Naive thymus-derived CD8-positive, alpha-beta T cell (primary cell): ENCODE results near the gene LRRC19. TPM values are rescaled to one million over a fixed set of nuclear protein-coding genes. Genes with fewer than 3 reads are reported as not detected.

ENCODE experiments used
- ATAC-seq, 2 donors: fragments of 150-1000 bp; cut with Tn5 transposase in 1 of 2; sonication (Bioruptor Pico), chemical (Tn5 transposase) in 1 of 2; 1 replicate in 1 of 2; 2 replicates in 1 of 2; pipeline ENCODE4 v1.10.0; 2021; ENCODE audit warnings: mild to moderate bottlenecking in 2 of 2, moderate library complexity in 2 of 2
- POLR2A ChIA-PET: fragments of 350-600 bp; sonication (Branson Sonifier 250); formaldehyde crosslinking; loops from one replicate; lab custom pipeline; 2021; ENCODE audit warnings: antibody characterized with exemption; lab: Charles Lee
- DNase-seq, 10 donors: peaks; one replicate each; pipeline versions ENCODE4 v3.0.0 to v3.0.0-alpha.2; 2020 to 2022
- H3K27ac Mint-ChIP-seq, 10 donors: one replicate each; pipeline ENCODE4 v1.8.0; 2020 to 2022; ENCODE audit warnings: mild to moderate bottlenecking in 10 of 10, mixed read lengths in 10 of 10, moderate library complexity in 4 of 10, inconsistent platforms in 1 of 10
- H3K27me3 Mint-ChIP-seq, 5 donors: one replicate each; pipeline ENCODE4 v1.8.0; 2021 to 2022; ENCODE audit warnings: mixed read lengths in 5 of 5
- H3K36me3 Mint-ChIP-seq, 3 donors: one replicate each; pipeline ENCODE4 v1.8.0; 2020 to 2022; ENCODE audit warnings: mixed read lengths in 3 of 3, mild to moderate bottlenecking in 2 of 3, inconsistent platforms in 1 of 3
- H3K4me1 Mint-ChIP-seq, 4 donors: one replicate each; pipeline ENCODE4 v1.8.0; 2021 to 2022; ENCODE audit warnings: mixed read lengths in 4 of 4
- H3K4me3 Mint-ChIP-seq, 10 donors: one replicate each; pipeline ENCODE4 v1.8.0; 2020 to 2022; ENCODE audit warnings: mild to moderate bottlenecking in 10 of 10, mixed read lengths in 10 of 10, moderate library complexity in 6 of 10, inconsistent platforms in 1 of 10
- H3K9me3 Mint-ChIP-seq, 9 donors: one replicate each; pipeline ENCODE4 v1.8.0; 2020 to 2022; ENCODE audit warnings: mixed read lengths in 9 of 9, mild to moderate bottlenecking in 3 of 9, inconsistent platforms in 1 of 9, moderate library complexity in 1 of 9
- polyA plus RNA-seq, 3 donors: library from polyadenylated mRNA; unstranded; fragments of 300-500 nt; fragmentation: Illumina TruSeq; gene quantifications; one replicate each; pipeline ENCODE4 v1.2.3, GENCODE V29; 2021
- total RNA-seq, 8 experiments: library from RNA in 2 of 8; stranded (reverse) in 2 of 8; gene quantifications; one replicate each; pipeline ENCODE4 v1.2.3 and lab custom pipeline; 2021 to 2026

The LRRC19 gene
- total and polyA plus RNA-seq, 5 experiments from 2014 or later: 0.06 TPM; not detected in 4

GRCh38 chr9:27003426-27004077, 1.9 kb downstream of the LRRC19 start:
- DNase-seq: no peak
- H3K4me1 Mint-ChIP-seq: peaks cover 0 to 2% (median 0%) of the 10 kb centered on the region in 4 donors
- no peak overlapping the region for H3K27ac Mint-ChIP-seq

GRCh38 chr9:26995810-26996209, 9.7 kb downstream of the LRRC19 start:
- POLR2A ChIA-PET: interaction anchor here (0.6 kb wide), 1 partner anchor 559 kb away, joined by 4 read pairs; no protein-coding TSS in a partner anchor
- Mint-ChIP-seq H3K36me3 (peaks cover 0 to 16% (median 3%) of the 10 kb centered on the region in 3 donors), H3K4me1 (no peaks in the 10 kb centered on the region), H3K9me3 (no peaks in the 10 kb centered on the region), H3K4me3 (no peak overlapping the region), H3K27me3 (no peaks in the 10 kb centered on the region), H3K27ac (no peak overlapping the region)
- no peak for DNase-seq
- no peak for ATAC-seq

More at GRCh38 chr9:27003426-27004077, 1.9 kb downstream of the LRRC19 start:
- Mint-ChIP-seq H3K9me3 (peaks cover 0 to 1% (median 0%) of the 10 kb centered on the region in 9 donors), H3K36me3 (peaks cover 5 to 20% (median 19%) of the 10 kb centered on the region in 3 donors), H3K4me3 (no peak overlapping the region), H3K27me3 (no peaks in the 10 kb centered on the region)
- POLR2A ChIA-PET: no interaction called here
- no peak for ATAC-seq

- ATAC-seq (no peak), DNase-seq (no peak)
- no peak overlapping the region for H3K27ac Mint-ChIP-seq
- H3K4me3 Mint-ChIP-seq: no peak overlapping the region
- peaks cover 0 to 3% (median 0%) of the 10 kb centered on the region in 9 donors for H3K9me3 Mint-ChIP-seq
- POLR2A ChIA-PET: no interaction called here
- H3K4me1 Mint-ChIP-seq: no peaks in the 10 kb centered on the region
- no peaks in the 10 kb centered on the region for H3K27me3 Mint-ChIP-seq
- peaks cover 5 to 58% (median 21%) of the 10 kb centered on the region in 3 donors for H3K36me3 Mint-ChIP-seq
Observed at GRCh38 chr9:26983340-26983739, 22.1 kb downstream of the LRRC19 start.

- no peak for ATAC-seq
- H3K9me3 Mint-ChIP-seq: no peaks in the 10 kb centered on the region
- no peak overlapping the region for H3K4me3 Mint-ChIP-seq
- peaks cover 0 to 3% (median 0%) of the 10 kb centered on the region in 4 donors for H3K4me1 Mint-ChIP-seq
- H3K27ac Mint-ChIP-seq: peak overlapping the region in 1 of 10 donors; percentile 32
- no peak for DNase-seq
- POLR2A ChIA-PET: no interaction called here
- no peaks in the 10 kb centered on the region for H3K27me3 Mint-ChIP-seq
- peaks cover 0 to 44% (median 3%) of the 10 kb centered on the region in 3 donors for H3K36me3 Mint-ChIP-seq
Observed at GRCh38 chr9:26975728-26976707, 29.5 kb downstream of the LRRC19 start.

GRCh38 chr9:26974927-26975326, 30.5 kb downstream of the LRRC19 start:
- ATAC-seq: no peak
- H3K4me3 Mint-ChIP-seq: no peak overlapping the region
- peak overlapping the region in 1 of 10 donors; percentile 22 for H3K27ac Mint-ChIP-seq

GRCh38 chr9:26973989-26974388, 31.5 kb downstream of the LRRC19 start:
- Mint-ChIP-seq H3K4me1 (peaks cover 0 to 6% (median 2%) of the 10 kb centered on the region in 4 donors), H3K4me3 (no peak overlapping the region), H3K27ac (peak overlapping the region in 2 of 10 donors; percentile 22 to 56), H3K27me3 (no peaks in the 10 kb centered on the region), H3K9me3 (peaks cover 0 to 9% (median 5%) of the 10 kb centered on the region in 9 donors), H3K36me3 (peaks cover 10 to 34% (median 10%) of the 10 kb centered on the region in 3 donors)
- POLR2A ChIA-PET: no interaction called here
- no peak for DNase-seq
- no peak for ATAC-seq

More at GRCh38 chr9:26974927-26975326, 30.5 kb downstream of the LRRC19 start:
- H3K27me3 Mint-ChIP-seq: no peaks in the 10 kb centered on the region
- peaks cover 0 to 1% (median under 1%) of the 10 kb centered on the region in 9 donors for H3K9me3 Mint-ChIP-seq
- no peak for DNase-seq
- H3K36me3 Mint-ChIP-seq: peaks cover 5 to 35% (median 5%) of the 10 kb centered on the region in 3 donors
- POLR2A ChIA-PET: no interaction called here
- H3K4me1 Mint-ChIP-seq: peaks cover 0 to 3% (median 0%) of the 10 kb centered on the region in 4 donors

- ATAC-seq (no peak), DNase-seq (no peak)
- Mint-ChIP-seq H3K4me1 (peaks cover 3 to 11% (median 6%) of the 10 kb centered on the region in 4 donors), H3K9me3 (peaks cover 0 to 9% (median 5%) of the 10 kb centered on the region in 9 donors), H3K36me3 (peaks cover 10 to 34% (median 14%) of the 10 kb centered on the region in 3 donors), H3K27me3 (no peaks in the 10 kb centered on the region), H3K4me3 (no peak overlapping the region), H3K27ac (no peak overlapping the region)
- POLR2A ChIA-PET: no interaction called here
Observed at GRCh38 chr9:26971721-26972120, 33.8 kb downstream of the LRRC19 start.

- Mint-ChIP-seq H3K27ac (peak overlapping the region; percentile 95 to 99 (median 98)), H3K27me3 (no peaks in the 10 kb centered on the region)
- POLR2A ChIA-PET: interaction anchor here (1.4 to 2.4 kb wide), 3 partner anchors 9 to 64 kb away, joined by 7 to 31 read pairs (median 13); partner anchors contain the start of genes CAAP1 and PLAA
Observed at GRCh38 chr9:26956860-26957233, 48.6 kb downstream of the LRRC19 start.

GRCh38 chr9:26955921-26956859, 49.3 kb downstream of the LRRC19 start, which contains the start of gene IFT74:
Gene IFT74 (plus strand): TSS chr9:26956412. CDS start chr9:26961968, 5,556 bp downstream.
- H3K4me1 Mint-ChIP-seq: peaks cover 12 to 38% (median 37%) of the 10 kb centered on the region in 4 donors
- POLR2A ChIA-PET: interaction anchor here (1.4 to 2.4 kb wide), 3 partner anchors 9 to 64 kb away, joined by 7 to 31 read pairs (median 13); partner anchors contain the start of genes CAAP1 and PLAA
- DNase-seq (peak; percentile 84 to 98 (median 94)), ATAC-seq (peak; percentile 99 to 100)
- no peaks in the 10 kb centered on the region for H3K27me3 Mint-ChIP-seq
- H3K27ac Mint-ChIP-seq: peak within 1 kb of the TSS; percentile 95 to 99 (median 98)
- no peaks in the 10 kb centered on the region for H3K36me3 Mint-ChIP-seq
- H3K9me3 Mint-ChIP-seq: no peaks in the 10 kb centered on the region
- peak within 1 kb of the TSS; percentile 82 to 97 (median 92) for H3K4me3 Mint-ChIP-seq

More at GRCh38 chr9:26956860-26957233, 48.6 kb downstream of the LRRC19 start:
- Mint-ChIP-seq H3K4me1 (peaks cover 14 to 42% (median 39%) of the 10 kb centered on the region in 4 donors), H3K4me3 (peak overlapping the region; percentile 82 to 97 (median 92)), H3K36me3 (peaks cover 0 to 6% (median 5%) of the 10 kb centered on the region in 3 donors), H3K9me3 (no peaks in the 10 kb centered on the region)
- ATAC-seq: no peak
- DNase-seq: no peak

- Mint-ChIP-seq H3K36me3 (no peaks in the 10 kb centered on the region), H3K27ac (peak overlapping the region; percentile 95 to 99 (median 98)), H3K4me1 (peaks cover 12 to 38% (median 37%) of the 10 kb centered on the region in 4 donors), H3K4me3 (peak overlapping the region; percentile 82 to 97 (median 92)), H3K27me3 (peaks cover 0 to 2% (median 0%) of the 10 kb centered on the region in 5 donors), H3K9me3 (no peaks in the 10 kb centered on the region)
- DNase-seq: peak in 1 of 10 donors; percentile 28
- ATAC-seq: no peak
- POLR2A ChIA-PET: interaction anchor here (1.4 to 2.4 kb wide), 3 partner anchors 8 to 63 kb away, joined by 7 to 31 read pairs (median 13); partner anchors contain the start of genes CAAP1 and PLAA
Observed at GRCh38 chr9:26955222-26955903, 50.1 kb downstream of the LRRC19 start.

GRCh38 chr9:26954050-26954508, 51.4 kb downstream of the LRRC19 start:
- H3K4me1 Mint-ChIP-seq: peaks cover 12 to 38% (median 37%) of the 10 kb centered on the region in 4 donors
- ATAC-seq (no peak), DNase-seq (no peak)
- peak overlapping the region in 3 of 10 donors; percentile 27 to 71 (median 50) for H3K4me3 Mint-ChIP-seq
- H3K36me3 Mint-ChIP-seq: no peaks in the 10 kb centered on the region
- peak overlapping the region in 7 of 10 donors; percentile 55 to 99 (median 77) for H3K27ac Mint-ChIP-seq
- H3K9me3 Mint-ChIP-seq: no peaks in the 10 kb centered on the region
- H3K27me3 Mint-ChIP-seq: peaks cover 0 to 6% (median 0%) of the 10 kb centered on the region in 5 donors
- POLR2A ChIA-PET: no interaction called here
